Muscle layer of duodenum (tissue), 2 donors: ENCODE results near the gene PLA2G4D.

Experiments
- H3K27ac ChIP-seq: one replicate; pipeline ENCODE4 v1.7.0; 2013; ENCODE audit warnings: mild to moderate bottlenecking, low read length
- H3K27me3 ChIP-seq: one replicate; pipeline ENCODE4 v1.7.0; 2013; ENCODE audit warnings: low read depth, mild to moderate bottlenecking, control low read depth, low read length
- H3K36me3 ChIP-seq, 2 donors: one replicate each; pipeline ENCODE4 v1.7.0; 2013; ENCODE audit warnings: low read length in 2 of 2, control low read depth in 1 of 2, mild to moderate bottlenecking in 1 of 2; ENCODE audit not compliant: insufficient read depth in 2 of 2, control insufficient read depth in 1 of 2
- H3K4me1 ChIP-seq, 2 donors: one replicate each; pipeline ENCODE4 v1.7.0; 2013; ENCODE audit warnings: low read length in 2 of 2, mild to moderate bottlenecking in 2 of 2, control low read depth in 1 of 2, moderate library complexity in 1 of 2; ENCODE audit not compliant: insufficient read depth in 2 of 2, control insufficient read depth in 1 of 2
- H3K4me3 ChIP-seq, 2 donors: one replicate each; pipeline ENCODE4 v1.7.0; 2013; ENCODE audit warnings: low read length in 2 of 2, low read depth in 1 of 2, mild to moderate bottlenecking in 1 of 2
- H3K9me3 ChIP-seq, 2 donors: one replicate each; pipeline ENCODE4 v1.7.0; 2013; ENCODE audit warnings: low read length in 2 of 2, control low read depth in 1 of 2, mild to moderate bottlenecking in 1 of 2; ENCODE audit not compliant: control insufficient read depth in 1 of 2
- donor health status: healthy.

Gene PLA2G4D, protein sequence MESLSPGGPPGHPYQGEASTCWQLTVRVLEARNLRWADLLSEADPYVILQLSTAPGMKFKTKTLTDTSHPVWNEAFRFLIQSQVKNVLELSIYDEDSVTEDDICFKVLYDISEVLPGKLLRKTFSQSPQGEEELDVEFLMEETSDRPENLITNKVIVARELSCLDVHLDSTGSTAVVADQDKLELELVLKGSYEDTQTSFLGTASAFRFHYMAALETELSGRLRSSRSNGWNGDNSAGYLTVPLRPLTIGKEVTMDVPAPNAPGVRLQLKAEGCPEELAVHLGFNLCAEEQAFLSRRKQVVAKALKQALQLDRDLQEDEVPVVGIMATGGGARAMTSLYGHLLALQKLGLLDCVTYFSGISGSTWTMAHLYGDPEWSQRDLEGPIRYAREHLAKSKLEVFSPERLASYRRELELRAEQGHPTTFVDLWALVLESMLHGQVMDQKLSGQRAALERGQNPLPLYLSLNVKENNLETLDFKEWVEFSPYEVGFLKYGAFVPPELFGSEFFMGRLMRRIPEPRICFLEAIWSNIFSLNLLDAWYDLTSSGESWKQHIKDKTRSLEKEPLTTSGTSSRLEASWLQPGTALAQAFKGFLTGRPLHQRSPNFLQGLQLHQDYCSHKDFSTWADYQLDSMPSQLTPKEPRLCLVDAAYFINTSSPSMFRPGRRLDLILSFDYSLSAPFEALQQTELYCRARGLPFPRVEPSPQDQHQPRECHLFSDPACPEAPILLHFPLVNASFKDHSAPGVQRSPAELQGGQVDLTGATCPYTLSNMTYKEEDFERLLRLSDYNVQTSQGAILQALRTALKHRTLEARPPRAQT

DNA sequence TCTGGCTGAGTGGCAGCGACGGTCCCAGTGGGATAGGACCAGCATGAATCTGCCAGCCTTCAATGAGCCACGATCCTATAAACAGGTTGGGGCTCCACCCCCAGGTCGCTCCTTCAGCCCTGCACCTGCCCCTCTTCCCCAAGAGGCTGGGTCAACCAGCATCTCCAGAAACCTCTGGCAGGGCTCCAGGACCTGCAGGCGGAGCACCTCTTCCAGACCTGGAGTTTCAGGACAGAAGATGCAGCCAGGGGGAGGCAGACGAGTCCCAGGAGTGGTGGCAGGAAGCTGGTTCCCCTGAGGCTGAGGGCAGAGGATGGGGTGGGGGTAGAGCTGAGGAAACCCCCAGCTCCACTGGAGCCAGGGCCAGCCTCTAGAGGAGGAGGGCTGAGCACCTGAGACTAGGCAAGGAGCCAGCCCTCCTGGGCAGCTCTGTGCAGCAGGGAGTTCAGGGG lies at the start of gene PLA2G4D:
Gene PLA2G4D, minus strand, starts transcription at position 51 of the 452 bp plus-strand sequence. CDS start 103 bp downstream, outside the sequence.
- Histone ChIP-seq H3K9me3 (no peaks in the 10 kb centered on the region), H3K36me3 (no peaks in the 10 kb centered on the region), H3K27ac (no peak within 1 kb of the TSS), H3K27me3 (no peaks in the 10 kb centered on the region), H3K4me3 (no peak within 1 kb of the TSS), H3K4me1 (no peaks in the 10 kb centered on the region)

DNA sequence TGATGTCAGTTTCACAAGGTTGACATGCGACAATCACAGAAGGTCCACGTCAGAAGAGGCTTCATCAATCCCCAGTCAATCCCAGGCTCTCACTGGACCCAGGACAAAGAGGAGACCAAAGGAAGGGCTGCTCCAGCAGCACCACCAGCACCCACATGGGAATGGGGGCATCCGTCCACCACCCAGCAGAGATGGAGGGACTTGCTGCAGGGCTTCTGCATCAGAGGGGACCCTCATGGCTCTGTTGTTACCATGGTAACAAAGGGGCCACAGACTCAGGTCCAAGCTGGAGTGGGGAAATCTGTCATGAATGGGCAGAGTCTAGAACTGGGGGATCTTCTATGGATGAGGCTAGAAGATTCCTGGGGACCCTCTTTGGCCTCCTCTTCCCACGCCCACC lies 49.0 kb upstream of the PLA2G4D start:
- no peaks in the 10 kb centered on the region for H3K27me3 ChIP-seq
- no peak overlapping the region for H3K4me3 ChIP-seq
- H3K9me3 ChIP-seq = no peaks in the 10 kb centered on the region
- H3K36me3 ChIP-seq = no peaks in the 10 kb centered on the region
- no peak overlapping the region for H3K27ac ChIP-seq
- no peaks in the 10 kb centered on the region for H3K4me1 ChIP-seq

DNA sequence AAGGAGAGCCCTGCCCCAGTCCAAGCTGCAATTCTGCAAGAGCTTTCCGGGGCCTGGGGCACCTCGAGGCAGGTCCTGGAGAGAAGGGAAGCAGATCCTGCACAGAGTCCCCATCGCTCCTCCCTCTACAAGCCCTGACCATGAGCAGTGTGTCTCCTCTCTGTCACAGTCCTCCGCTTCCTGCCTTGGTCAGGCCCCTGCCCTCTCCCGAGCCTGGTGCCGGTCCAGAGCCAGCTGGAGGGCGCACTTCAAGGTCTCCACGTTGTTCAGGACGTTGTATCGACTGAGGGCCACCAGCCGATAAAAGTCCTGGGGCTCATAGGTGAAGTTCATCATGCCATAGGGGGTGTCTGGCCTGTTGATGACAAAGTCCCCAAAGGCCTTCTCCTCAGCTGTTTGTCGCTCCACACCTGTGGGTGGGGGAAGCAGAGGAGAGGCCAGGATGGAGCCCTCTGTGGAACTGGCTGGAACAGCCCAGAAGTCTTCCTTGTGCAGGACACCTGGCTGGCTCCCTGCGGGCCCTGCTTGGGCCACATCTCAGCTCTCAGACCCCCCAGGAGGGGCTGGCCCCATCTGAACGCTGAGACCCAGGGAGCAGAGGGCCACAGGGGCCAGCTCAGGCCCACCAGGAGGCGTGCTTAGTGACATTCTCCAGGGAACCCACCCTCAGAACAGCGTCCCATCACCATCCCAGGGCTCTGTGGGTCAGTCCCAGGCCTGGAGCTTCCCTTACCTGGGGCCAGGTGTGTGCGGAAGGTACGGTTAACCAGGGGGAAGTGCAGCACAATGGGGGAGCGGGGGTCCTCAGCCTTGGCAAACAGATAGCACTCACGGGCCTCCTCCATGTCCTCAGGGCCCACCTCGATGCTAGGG lies 47.7 kb upstream of the PLA2G4D start:
- no peaks in the 10 kb centered on the region for H3K36me3 ChIP-seq
- H3K9me3 ChIP-seq = no peaks in the 10 kb centered on the region
- no peaks in the 10 kb centered on the region for H3K27me3 ChIP-seq
- H3K4me1 ChIP-seq = no peaks in the 10 kb centered on the region
- H3K27ac ChIP-seq = no peak overlapping the region
- H3K4me3 ChIP-seq = no peak overlapping the region

DNA sequence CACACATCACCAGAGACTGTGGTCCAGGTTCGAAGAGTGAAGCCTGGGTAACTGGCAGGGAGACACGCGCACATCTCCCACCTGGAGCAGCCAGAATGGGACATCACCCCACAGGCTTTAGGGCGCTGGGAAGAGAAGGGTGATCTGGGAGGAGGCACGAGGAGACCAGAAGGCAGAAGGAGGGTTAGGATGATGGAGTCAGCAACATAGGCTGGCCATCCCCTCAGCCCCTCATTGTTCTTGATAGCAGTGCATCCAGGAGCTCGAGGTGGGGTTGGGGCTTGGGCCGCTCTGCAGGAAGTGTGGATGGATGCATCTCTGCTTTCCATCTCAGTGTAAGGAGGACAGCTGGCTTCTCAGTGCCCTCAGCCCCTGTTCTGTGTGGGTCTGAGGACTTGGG lies 46.9 kb upstream of the PLA2G4D start:
- H3K27me3 ChIP-seq = no peaks in the 10 kb centered on the region
- H3K4me1 ChIP-seq = no peaks in the 10 kb centered on the region
- H3K36me3 ChIP-seq = no peaks in the 10 kb centered on the region
- no peaks in the 10 kb centered on the region for H3K9me3 ChIP-seq
- no peak overlapping the region for H3K27ac ChIP-seq
- H3K4me3 ChIP-seq = no peak overlapping the region

DNA sequence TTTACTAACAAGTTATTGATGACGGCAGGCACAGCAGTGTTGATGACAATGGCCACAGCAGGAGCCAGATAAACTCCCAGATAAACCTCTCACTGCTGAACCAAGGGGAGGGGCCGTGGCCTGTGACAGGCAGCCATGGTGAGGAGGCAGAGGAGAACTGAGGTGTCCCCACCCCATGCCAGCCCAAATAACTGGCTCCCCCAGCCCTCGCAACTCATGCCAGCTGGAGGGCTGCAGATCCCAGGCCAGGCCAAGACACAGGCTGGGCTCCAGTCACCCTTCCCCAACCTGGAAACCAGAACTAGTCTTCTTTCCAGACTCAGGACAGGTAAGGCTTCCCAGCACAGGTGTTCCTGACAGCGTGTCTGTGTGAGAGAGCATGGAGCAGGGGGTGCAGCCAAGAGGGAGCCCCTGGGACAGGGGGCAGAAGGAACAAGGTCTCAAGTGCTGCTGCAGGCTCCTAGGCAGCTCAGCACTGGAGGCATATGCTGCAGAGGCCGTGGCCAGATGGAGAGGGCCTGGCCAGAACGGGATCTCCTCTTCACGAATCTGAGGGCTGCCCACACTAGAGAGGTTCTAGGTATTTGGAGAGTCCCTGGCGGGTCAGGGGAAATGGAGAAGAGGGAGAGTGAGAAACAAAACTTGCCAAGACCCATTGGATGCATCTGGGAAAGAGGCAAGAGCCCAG lies 46.2 kb upstream of the PLA2G4D start:
- H3K4me1 ChIP-seq = no peaks in the 10 kb centered on the region
- no peaks in the 10 kb centered on the region for H3K9me3 ChIP-seq
- H3K4me3 ChIP-seq = no peak overlapping the region
- H3K27me3 ChIP-seq = no peaks in the 10 kb centered on the region
- H3K36me3 ChIP-seq = no peaks in the 10 kb centered on the region
- H3K27ac ChIP-seq = no peak overlapping the region

DNA sequence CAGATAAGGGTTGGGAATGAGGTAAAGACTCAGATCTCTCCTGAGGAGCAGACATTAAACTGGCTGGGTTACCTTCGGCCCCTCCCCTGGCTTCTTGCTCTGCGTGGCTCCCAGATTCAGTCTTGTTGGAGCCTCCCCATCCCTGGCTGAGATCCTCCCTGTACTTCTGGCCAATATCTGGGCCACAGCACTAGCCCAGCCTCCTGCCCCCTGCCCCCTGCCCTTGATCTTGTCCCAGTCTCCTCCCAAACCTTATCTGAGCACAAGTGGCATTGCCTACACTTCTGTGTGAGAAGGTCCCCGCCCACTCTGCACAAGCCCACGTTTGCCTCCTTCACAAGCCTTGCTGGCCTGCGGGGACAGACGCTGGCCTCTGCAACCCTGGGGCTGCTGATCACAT lies 45.2 kb upstream of the PLA2G4D start:
- Histone ChIP-seq H3K27me3 (no peaks in the 10 kb centered on the region), H3K36me3 (no peaks in the 10 kb centered on the region), H3K9me3 (no peaks in the 10 kb centered on the region), H3K4me3 (no peak overlapping the region), H3K4me1 (no peaks in the 10 kb centered on the region), H3K27ac (peak overlapping the region; percentile 40)

DNA sequence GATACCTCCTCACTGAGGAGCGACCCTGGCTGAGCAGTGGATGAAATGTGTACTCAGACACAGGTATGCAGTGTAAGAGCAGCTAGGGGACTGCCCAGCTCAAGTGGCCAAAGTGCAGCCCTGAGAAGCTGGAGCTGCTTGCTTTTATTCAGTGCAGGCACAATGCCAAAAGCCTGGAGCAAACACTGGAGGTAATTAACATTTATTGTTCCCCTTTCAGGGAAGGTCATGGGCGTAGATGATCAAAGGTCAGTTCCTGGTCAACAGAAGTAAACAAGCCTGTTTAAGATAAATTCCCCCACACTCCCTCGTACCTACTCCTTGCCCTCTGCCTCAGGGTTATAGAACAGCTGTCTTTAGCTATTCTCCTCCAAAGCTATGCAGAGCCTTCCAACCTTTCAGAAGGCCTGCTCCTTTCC lies 44.6 kb upstream of the PLA2G4D start:
- Histone ChIP-seq H3K36me3 (no peaks in the 10 kb centered on the region), H3K9me3 (no peaks in the 10 kb centered on the region), H3K4me3 (no peak overlapping the region), H3K27me3 (no peaks in the 10 kb centered on the region), H3K4me1 (no peaks in the 10 kb centered on the region), H3K27ac (peak overlapping the region; percentile 40)

DNA sequence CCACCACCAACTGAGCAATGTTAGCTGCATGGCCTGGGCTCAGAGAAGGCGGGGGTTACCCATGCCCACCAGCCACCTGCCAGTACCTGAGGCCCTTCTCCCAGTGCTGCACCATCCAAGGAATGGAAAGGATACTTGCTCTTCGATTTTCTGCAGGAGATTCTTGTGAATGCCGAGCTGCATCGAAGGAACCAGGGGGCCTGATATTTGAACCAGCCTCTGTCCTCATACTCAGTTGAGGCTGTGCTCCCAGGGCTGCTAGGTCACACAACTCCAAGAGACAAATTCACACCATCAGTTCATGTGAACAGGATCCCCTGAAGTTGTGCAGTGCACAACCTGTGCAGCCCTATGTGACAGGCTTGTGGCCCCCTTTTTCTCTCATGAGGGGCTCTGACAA lies 44.0 kb upstream of the PLA2G4D start:
- Histone ChIP-seq H3K36me3 (no peaks in the 10 kb centered on the region), H3K27me3 (no peaks in the 10 kb centered on the region), H3K9me3 (no peaks in the 10 kb centered on the region), H3K4me1 (no peaks in the 10 kb centered on the region), H3K4me3 (no peak overlapping the region), H3K27ac (no peak overlapping the region)

DNA sequence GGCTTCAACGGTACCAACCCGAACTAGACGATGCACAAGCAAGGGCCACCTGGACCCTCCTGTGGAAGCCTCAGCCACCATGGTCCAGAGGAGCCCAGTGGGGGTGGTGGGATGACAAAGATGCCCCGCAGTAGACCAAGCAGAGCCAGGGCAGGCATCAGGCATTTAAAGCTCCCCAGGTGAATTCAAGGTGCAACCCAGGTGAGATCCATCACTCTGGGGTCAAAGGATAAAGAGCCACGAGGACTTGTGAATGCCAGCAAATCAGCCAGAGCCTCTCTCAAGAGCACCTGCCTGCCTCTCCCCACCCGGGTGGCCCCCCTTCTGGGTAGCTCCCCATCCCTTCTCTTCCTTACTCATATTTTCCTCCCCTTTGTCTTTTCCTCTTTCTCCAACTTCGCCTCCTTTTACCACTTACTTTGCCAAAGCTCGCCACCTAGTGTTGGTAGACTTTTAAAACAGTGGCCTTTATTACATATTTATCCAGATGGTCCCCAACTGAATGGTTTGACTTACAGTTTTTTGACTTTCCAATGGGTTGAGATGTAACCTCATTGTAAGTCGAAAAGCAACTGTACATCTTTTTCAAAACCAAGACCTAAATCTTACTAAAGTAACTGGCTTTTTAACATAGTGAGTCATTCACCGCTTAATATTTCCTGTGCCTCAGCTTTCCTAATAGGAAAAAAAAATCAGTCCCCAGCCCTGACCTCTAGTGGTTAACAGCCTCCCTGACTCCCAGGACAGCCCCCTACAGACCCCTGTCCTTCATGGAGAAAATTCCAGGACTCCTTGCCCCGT lies 43.3 kb upstream of the PLA2G4D start:
- H3K27ac ChIP-seq = no peak overlapping the region
- no peak overlapping the region for H3K4me3 ChIP-seq
- no peaks in the 10 kb centered on the region for H3K9me3 ChIP-seq
- H3K27me3 ChIP-seq = no peaks in the 10 kb centered on the region
- H3K36me3 ChIP-seq = no peaks in the 10 kb centered on the region
- no peaks in the 10 kb centered on the region for H3K4me1 ChIP-seq

DNA sequence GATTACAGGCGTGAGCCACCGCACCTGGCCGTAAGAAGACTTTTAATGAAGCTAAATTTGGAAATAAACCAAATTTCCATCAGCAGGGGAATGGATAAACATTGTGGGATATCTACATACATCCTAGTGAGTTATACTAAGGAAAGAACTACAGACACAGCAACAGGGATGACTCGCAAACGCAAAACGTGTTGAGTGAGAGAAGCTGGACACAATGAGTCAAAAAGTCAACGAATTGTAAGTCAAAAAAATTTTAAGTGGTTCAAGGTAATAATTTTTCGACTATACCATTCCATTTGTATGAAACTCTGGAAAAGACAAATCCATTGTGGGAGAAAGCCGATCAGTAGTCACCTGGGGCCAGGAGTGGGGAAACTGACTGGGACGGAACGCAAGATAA lies 42.2 kb upstream of the PLA2G4D start:
- no peaks in the 10 kb centered on the region for H3K36me3 ChIP-seq
- H3K27ac ChIP-seq = no peak overlapping the region
- no peak overlapping the region for H3K4me3 ChIP-seq
- H3K27me3 ChIP-seq = no peaks in the 10 kb centered on the region
- H3K4me1 ChIP-seq = no peaks in the 10 kb centered on the region
- H3K9me3 ChIP-seq = no peaks in the 10 kb centered on the region
